CD14-positive monocyte (primary cell): ENCODE data around the gene PAPSS2. TPM values are rescaled to one million over a fixed set of nuclear protein-coding genes. Genes with fewer than 3 reads are reported as not detected.

Experiments used
- DNase-seq, 3 donors: peaks; one replicate each; pipeline ENCODE4 v3.0.0-alpha.2; 2011 to 2022
- H2AFZ ChIP-seq: 2 replicates; pipeline ENCODE4 v1.6.0; 2012; ENCODE audit warnings: mild to moderate bottlenecking, low read depth, low read length, inconsistent platforms; ENCODE audit not compliant: insufficient read depth, poor library complexity, severe bottlenecking
- H3K27ac ChIP-seq, 2 donors: 1 replicate in 1 of 2; 2 replicates in 1 of 2; pipeline ENCODE4 v1.5.1; 2012 to 2013; ENCODE audit warnings: low read length in 2 of 2, control low read depth in 1 of 2, inconsistent platforms in 1 of 2, low read depth in 1 of 2, mild to moderate bottlenecking in 1 of 2
- H3K27me3 ChIP-seq, 2 donors: one replicate each; pipeline versions ENCODE4 v1.6.0 to v1.6.1; 2011 to 2013; ENCODE audit warnings: low read length in 2 of 2; ENCODE audit not compliant: control insufficient read depth in 2 of 2, insufficient read depth in 2 of 2
- H3K36me3 ChIP-seq, 2 donors: replicated peaks in 1 of 2; 1 replicate in 1 of 2; 2 replicates in 1 of 2; pipeline versions ENCODE4 v1.5.1 to v1.6.1; 2012 to 2013; ENCODE audit warnings: low read length in 2 of 2, control low read depth in 1 of 2, inconsistent platforms in 1 of 2, mild to moderate bottlenecking in 1 of 2; ENCODE audit not compliant: insufficient read depth in 2 of 2, control insufficient read depth in 1 of 2
- H3K4me1 ChIP-seq, 2 donors: 1 replicate in 1 of 2; 2 replicates in 1 of 2; pipeline versions ENCODE4 v1.5.1 to v1.6.1; 2012 to 2013; ENCODE audit warnings: low read length in 2 of 2, control low read depth in 1 of 2, inconsistent platforms in 1 of 2, mild to moderate bottlenecking in 1 of 2, moderate library complexity in 1 of 2; ENCODE audit not compliant: insufficient read depth in 2 of 2, control insufficient read depth in 1 of 2
- H3K4me2 ChIP-seq: replicated peaks from 2 replicates; pipeline ENCODE3; 2012; ENCODE audit warnings: low read length, moderate library complexity, mild to moderate bottlenecking; ENCODE audit not compliant: poor library complexity, severe bottlenecking; ENCODE audit errors: extremely low read depth
- H3K4me3 ChIP-seq, 3 experiments: fragments of 200-600 bp in 1 of 3; sonication (generic) in 1 of 3; replicated peaks in 1 of 3; 1 replicate in 2 of 3; 2 replicates in 1 of 3; pipeline ENCODE4 v1.5.1; 2011 to 2013; ENCODE audit warnings: low read length in 3 of 3, mild to moderate bottlenecking in 3 of 3, control low read depth in 2 of 3, low read depth in 2 of 3, inconsistent platforms in 1 of 3, moderate library complexity in 1 of 3
- H3K79me2 ChIP-seq: 2 replicates; pipeline ENCODE4 v1.6.0; 2012; ENCODE audit warnings: mild to moderate bottlenecking, control low read depth, inconsistent platforms, low read length, moderate library complexity; ENCODE audit not compliant: insufficient read depth
- H3K9ac ChIP-seq: 2 replicates; pipeline ENCODE4 v1.6.0; 2017; ENCODE audit warnings: low read length, mild to moderate bottlenecking; ENCODE audit not compliant: insufficient read depth, poor library complexity, severe bottlenecking
- H3K9me3 ChIP-seq, 2 donors: replicated peaks in 1 of 2; 1 replicate in 1 of 2; 2 replicates in 1 of 2; pipeline versions ENCODE4 v1.5.1 to v1.6.1; 2012 to 2013; ENCODE audit warnings: low read length in 2 of 2, control low read depth in 1 of 2; ENCODE audit not compliant: control insufficient read depth in 1 of 2, insufficient read depth in 1 of 2
- H4K20me1 ChIP-seq: 2 replicates; pipeline ENCODE4 v1.6.0; 2012; ENCODE audit warnings: mild to moderate bottlenecking, low read length, control low read depth, moderate library complexity; ENCODE audit not compliant: insufficient read depth
- H3K27ac Mint-ChIP-seq, 7 donors: one replicate each; pipeline ENCODE4 v1.8.0; 2020; ENCODE audit warnings: mild to moderate bottlenecking in 7 of 7, mixed read lengths in 7 of 7, moderate library complexity in 6 of 7, inconsistent platforms in 2 of 7
- H3K27me3 Mint-ChIP-seq, 3 donors: one replicate each; pipeline ENCODE4 v1.8.0; 2021 to 2022; ENCODE audit warnings: low read depth in 3 of 3, mild to moderate bottlenecking in 3 of 3, mixed read lengths in 3 of 3, moderate library complexity in 3 of 3, inconsistent platforms in 1 of 3
- H3K36me3 Mint-ChIP-seq, 2 donors: one replicate each; pipeline ENCODE4 v1.8.0; 2020; ENCODE audit warnings: mixed read lengths in 2 of 2, inconsistent platforms in 1 of 2, mild to moderate bottlenecking in 1 of 2
- H3K4me1 Mint-ChIP-seq: one replicate; pipeline ENCODE4 v1.8.0; 2020; ENCODE audit warnings: mild to moderate bottlenecking, mixed read lengths
- H3K4me3 Mint-ChIP-seq, 2 donors: one replicate each; pipeline ENCODE4 v1.8.0; 2020; ENCODE audit warnings: mild to moderate bottlenecking in 2 of 2, mixed read lengths in 2 of 2, moderate library complexity in 1 of 2
- H3K9me3 Mint-ChIP-seq, 7 donors: one replicate each; pipeline ENCODE4 v1.8.0; 2020 to 2022; ENCODE audit warnings: mixed read lengths in 7 of 7, mild to moderate bottlenecking in 6 of 7, moderate library complexity in 6 of 7, inconsistent platforms in 2 of 7
- CTCF ChIP-seq: fragments of 200-600 bp; IDR thresholded peaks from one replicate; pipeline ENCODE4 v1.8.0; 2022; ENCODE audit warnings: antibody characterized with exemption, mild to moderate bottlenecking
- WGBS: methylation state at CpG from one replicate; pipeline ENCODE4 v1.1.5; 2013; ENCODE audit warnings: missing lambda C conversion rate; ENCODE audit not compliant: insufficient coverage; 5-methylcytosine and 5-hydroxymethylcytosine counted together
- intact Hi-C, 2 donors: fragments of 100-400 bp; cut with micrococcal nuclease; formaldehyde crosslinking; loops; one replicate each; pipeline versions ENCODE4 v1.15.0 to v1.15.1; 2023
- polyA plus RNA-seq, 3 donors: library from polyadenylated mRNA; depleted of rRNA in 1 of 3; unstranded in 2 of 3; stranded (reverse) in 1 of 3; fragments of 300-500 nt in 2 of 3; fragments of >200 nt in 1 of 3; fragmentation: Illumina TruSeq in 2 of 3; gene quantifications; 1 replicate in 2 of 3; 2 replicates in 1 of 3; pipeline ENCODE4 v1.2.3, GENCODE V29; 2012 to 2021

Gene PAPSS2
- polyA plus RNA-seq, 3 donors: 3.5 to 6.5 (median 6.2) TPM

- Histone ChIP-seq H3K9ac (no peak overlapping the region), H3K4me3 (no peak overlapping the region), H3K79me2 (no peaks in the 10 kb centered on the region), H3K4me2 (no peak overlapping the region), H3K27me3 (no peaks in the 10 kb centered on the region), H3K4me1 (peaks cover 10 to 14% of the 10 kb centered on the region in 2 donors), H3K27ac (no peak overlapping the region), H3K36me3 (no peaks in the 10 kb centered on the region), H3K9me3 (peaks cover 0 to 6% of the 10 kb centered on the region in 2 donors), H2AFZ (no peak overlapping the region), H4K20me1 (no peaks in the 10 kb centered on the region)
- peaks cover 1 to 3% (median 2%) of the 10 kb centered on the region in 3 donors for H3K27me3 Mint-ChIP-seq
- H3K4me1 Mint-ChIP-seq: peaks cover 17% of the 10 kb centered on the region
- intact Hi-C loops: no loop called here
- WGBS: 19% methylated on average over 2 of the region's 3 CpGs
- H3K27ac Mint-ChIP-seq: no peak overlapping the region
- no peak overlapping the region for H3K4me3 Mint-ChIP-seq
- no peaks in the 10 kb centered on the region for H3K36me3 Mint-ChIP-seq
- DNase-seq: peak in 2 of 3 donors; percentile 8 to 21
- H3K9me3 Mint-ChIP-seq: peaks cover 0 to 13% (median 2%) of the 10 kb centered on the region in 7 donors
- TF ChIP-seq CTCF: no peak
Observed at GRCh38 chr10:87615856-87616255, 43.8 kb upstream of the PAPSS2 start.

DNA sequence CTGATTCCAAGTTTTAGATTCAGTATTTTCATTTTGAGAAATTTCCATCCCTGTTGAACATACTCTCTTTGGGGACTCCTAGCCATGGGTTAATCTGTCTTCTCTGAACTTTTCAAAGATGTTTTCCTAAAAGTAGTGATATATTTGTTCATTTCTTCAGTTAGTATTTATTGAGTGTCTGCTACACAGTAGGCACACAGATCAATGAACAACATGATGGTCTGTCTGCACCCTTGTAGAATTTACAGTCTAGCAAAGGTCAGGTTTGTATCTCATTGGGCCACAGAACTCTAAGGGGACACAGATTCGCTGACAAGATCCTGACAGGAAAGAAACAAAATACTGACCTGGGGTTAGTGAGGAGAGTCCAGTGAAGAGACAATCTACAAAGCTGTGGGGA, 42.2 kb upstream of the PAPSS2 start:
- no peak overlapping the region for H3K4me3 Mint-ChIP-seq

More for the DNA sequence above, 42.2 kb upstream of the PAPSS2 start:
- Mint-ChIP-seq H3K9me3 (peaks cover 0 to 2% (median 0%) of the 10 kb centered on the region in 7 donors), H3K36me3 (no peaks in the 10 kb centered on the region), H3K4me1 (peaks cover 17% of the 10 kb centered on the region), H3K27ac (no peak overlapping the region), H3K27me3 (peaks cover 1 to 4% (median 2%) of the 10 kb centered on the region in 3 donors)
- Histone ChIP-seq H2AFZ (no peak overlapping the region), H3K9me3 (no peaks in the 10 kb centered on the region), H3K36me3 (no peaks in the 10 kb centered on the region), H3K27ac (no peak overlapping the region), H3K9ac (no peak overlapping the region), H4K20me1 (no peaks in the 10 kb centered on the region), H3K4me1 (peaks cover 10 to 14% of the 10 kb centered on the region in 2 donors), H3K27me3 (no peaks in the 10 kb centered on the region), H3K4me3 (no peak overlapping the region), H3K4me2 (no peak overlapping the region), H3K79me2 (no peaks in the 10 kb centered on the region)
- no peak for DNase-seq
- 88% methylated on average over 1 of the region's 1 CpG for WGBS
- TF ChIP-seq CTCF: no peak
- intact Hi-C loops: no loop called here
